HG02759 (cell line): Measurements from ENCODE around the gene HLA-DMB.

Source experiments
- ATAC-seq: cut with Tn5 transposase; IDR thresholded peaks from one replicate; pipeline ENCODE4 v1.9.1; 2021; ENCODE audit warnings: mild to moderate bottlenecking, moderate library complexity; ENCODE audit not compliant: unreplicated experiment

The HLA-DMB gene

DNA sequence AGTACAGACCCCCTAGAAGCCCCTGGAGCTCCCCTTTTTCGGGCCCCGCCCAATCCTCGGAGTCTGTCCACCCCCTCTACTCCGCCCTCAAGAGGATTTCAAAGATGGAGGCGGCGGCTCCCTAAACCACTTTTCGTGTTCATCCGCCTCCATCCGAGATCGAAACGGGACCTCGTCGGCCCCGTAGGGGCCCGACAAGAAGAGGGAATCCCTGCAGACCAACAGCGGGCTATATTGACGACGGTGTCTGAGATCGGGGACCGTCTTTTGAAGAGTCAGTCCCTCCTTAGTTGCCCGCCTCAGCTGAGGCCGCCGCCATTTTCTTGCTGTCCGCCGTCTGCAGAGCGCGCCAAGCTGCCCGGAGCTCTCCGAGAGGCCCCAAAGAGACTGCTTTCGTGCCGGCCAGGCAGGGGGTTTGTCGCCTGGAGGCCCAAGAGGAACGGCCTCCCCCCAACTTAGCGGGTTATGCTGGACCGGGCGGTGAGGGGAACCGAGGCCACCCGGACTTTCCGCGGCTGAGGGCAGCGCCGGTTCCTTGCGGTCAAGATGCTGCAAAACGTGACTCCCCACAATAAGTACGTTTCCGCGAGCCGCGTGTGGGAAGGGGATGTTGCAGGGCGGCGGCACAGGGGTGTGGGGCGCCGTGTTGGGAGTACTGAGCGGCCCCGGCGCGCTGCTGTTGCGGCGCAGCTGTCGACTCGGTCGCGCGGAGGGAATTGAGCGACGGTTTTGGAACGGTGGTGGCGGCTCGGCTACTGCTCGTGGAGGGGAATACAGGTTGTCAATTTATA, 31.7 kb upstream of the HLA-DMB start:
- no peak for ATAC-seq

DNA sequence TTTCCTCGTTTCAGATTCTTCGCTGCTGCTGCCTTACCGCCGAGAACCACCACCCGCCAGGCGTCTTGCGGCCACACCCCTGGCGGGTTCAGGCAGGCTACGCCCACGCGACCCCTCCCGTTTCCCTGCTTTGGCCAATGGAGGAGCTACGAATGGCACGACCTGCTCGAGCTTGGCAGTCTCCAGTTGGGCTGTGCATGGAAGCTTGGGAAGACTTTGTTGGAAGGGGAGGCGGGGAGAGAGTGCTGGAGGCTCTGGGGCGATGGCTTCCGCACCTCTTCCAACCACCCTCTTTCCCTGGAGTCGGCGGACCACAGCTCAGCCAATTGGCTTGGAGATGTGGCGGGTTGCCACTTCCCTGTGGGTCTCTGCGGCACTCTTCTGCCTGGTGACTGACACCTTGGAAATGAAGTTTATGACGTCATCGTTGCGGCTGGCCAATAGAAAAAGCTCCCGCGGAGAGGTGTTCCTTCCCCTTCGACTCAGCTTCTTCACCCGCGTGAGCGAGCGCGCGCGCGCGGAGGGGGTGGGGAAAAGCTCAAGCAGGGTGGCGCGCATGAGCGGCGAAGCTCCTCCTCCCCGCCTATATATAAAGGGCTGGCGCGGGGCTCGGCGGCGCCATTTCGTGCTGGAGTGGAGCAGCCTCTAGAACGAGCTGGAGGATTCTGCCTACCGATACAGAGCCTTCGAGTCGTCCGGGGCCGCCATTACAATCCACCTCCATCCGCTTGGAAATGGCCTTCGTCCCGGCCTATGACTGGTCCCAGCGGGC, 30.9 kb upstream of the HLA-DMB start:
- peak; percentile 44 for ATAC-seq

DNA sequence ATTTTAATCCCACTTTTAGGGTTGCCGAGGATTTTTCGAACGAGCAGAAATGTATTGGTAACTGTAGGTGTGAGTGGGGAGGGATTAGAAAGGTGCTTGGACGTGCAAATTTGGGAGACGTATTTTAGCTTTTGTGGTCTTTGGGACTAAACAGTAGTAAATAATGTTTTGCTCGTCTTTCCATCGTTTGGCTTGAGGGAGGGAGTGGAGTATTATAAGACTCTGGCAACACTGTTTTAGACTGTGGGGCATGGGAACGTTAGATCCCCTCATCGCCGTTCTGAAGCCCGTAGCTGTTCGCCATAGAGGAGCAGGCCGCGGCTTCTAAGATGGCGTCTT, 30.4 kb upstream of the HLA-DMB start:
- ATAC-seq, result no peak

DNA sequence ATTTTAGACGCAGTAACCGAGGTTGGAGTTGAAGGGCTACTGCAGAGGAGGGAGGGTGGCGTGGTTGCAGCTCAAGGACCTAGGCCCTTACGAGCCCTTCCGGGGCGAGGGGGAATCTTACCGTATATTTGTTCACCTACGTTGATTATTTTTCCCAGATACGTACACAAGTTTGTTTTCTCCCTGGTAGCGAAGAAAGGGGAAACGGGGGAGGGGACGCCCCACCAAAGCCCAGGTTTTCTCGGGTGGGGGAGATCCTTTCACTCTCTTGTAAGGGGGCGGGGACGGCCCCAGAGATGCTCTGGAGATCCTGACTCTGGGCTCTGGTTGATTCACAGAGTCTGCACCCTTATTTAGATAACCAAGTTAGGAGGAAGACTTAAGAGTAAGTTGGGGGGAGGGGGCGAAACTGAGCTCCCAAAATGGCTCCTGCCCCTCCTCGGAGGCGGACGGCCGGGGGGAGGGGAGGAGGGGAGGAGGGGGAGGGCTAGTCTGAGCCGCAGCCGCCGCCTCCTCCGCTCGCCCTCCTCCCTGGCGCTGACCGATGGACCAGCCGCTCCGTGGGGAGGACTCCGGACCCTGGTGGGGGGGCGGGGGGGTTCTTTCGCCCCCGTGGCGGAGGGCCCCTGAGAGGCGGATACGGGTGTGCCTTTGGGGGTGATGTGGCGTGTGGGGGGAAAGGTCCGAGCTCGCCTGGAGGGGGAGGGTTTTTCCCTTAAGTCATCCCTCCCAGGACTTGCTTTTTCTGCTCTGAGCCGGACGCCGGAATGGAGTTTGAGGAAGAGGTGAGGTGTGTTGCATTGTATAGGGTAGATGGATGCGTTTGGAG, 29.8 kb upstream of the HLA-DMB start:
- ATAC-seq, result no peak

DNA sequence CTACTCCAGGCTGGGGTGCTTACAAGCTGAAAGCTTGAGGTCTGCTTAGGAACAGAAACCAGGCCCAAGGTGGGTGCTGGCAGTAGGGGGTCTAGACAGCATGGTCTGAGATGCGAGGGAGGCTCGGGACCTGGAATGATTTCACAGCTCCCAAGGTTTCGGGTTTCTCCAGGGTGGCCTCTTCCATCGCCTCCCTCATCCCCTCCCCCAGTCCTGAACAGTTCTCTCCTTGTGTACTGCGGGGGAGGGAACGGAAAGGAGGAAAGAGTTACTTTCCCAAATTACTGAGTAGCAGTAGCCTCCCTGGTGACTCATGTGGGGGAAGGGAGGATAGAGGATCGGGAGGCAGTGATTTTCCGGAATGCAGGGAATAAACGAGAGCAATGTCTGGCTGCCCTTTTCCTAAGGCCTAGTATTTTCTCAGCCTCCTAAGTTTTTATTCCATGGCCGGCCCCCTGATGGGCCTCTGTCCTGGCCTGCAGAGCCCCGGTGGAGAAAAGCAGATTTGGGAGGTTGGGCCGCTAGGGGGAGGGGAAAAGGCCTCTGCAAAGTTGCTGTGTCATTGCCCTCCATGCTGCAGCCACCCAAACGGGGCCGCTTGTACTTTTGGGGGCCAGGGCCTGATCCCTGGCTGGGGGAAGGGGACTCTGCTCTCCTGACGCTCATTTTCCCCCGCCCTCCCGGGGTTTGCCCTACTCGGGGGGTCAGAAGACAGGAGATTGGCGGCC, 29.0 kb upstream of the HLA-DMB start:
- ATAC-seq, result no peak

DNA sequence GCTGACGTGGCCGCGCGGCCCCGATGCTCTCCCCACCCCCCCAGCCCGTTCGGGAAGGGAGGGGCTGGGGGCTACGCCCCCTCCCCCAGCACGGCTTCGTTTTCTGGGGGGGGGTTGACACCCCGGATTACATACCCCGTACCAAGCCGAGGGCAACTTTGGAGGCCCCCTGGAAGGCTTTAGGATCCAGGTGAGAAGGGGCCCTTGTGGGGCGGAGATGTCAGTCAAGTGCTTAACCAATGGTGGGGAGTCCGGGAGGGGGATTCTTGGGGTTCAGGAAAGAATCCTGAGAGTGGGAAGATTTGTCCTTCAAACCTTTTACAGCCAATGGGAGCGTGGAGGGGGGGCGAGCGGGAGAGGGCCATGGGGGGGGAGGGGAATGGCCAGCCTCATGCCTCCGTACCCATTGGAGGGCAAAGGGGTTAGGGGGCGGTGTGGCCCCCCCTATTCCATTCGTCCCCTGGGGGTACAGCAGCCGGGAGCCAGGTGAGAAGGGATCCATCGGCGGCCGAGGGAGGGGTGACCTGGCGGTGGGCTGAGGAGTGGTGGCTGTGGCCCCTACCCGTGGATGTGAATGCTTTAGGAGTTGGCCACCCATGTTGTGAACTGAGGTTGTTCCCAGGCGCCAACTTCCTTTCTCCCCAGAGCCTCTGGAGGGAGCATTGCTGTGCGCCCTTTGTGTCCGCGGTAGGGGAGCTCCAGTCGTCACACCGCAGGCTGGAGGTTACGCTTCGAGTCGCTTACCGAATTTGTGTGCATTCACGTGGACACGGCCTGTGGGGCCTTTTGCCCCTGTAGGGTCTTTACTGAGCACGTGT, 28.2 kb upstream of the HLA-DMB start:
- ATAC-seq, result peak; percentile 10

DNA sequence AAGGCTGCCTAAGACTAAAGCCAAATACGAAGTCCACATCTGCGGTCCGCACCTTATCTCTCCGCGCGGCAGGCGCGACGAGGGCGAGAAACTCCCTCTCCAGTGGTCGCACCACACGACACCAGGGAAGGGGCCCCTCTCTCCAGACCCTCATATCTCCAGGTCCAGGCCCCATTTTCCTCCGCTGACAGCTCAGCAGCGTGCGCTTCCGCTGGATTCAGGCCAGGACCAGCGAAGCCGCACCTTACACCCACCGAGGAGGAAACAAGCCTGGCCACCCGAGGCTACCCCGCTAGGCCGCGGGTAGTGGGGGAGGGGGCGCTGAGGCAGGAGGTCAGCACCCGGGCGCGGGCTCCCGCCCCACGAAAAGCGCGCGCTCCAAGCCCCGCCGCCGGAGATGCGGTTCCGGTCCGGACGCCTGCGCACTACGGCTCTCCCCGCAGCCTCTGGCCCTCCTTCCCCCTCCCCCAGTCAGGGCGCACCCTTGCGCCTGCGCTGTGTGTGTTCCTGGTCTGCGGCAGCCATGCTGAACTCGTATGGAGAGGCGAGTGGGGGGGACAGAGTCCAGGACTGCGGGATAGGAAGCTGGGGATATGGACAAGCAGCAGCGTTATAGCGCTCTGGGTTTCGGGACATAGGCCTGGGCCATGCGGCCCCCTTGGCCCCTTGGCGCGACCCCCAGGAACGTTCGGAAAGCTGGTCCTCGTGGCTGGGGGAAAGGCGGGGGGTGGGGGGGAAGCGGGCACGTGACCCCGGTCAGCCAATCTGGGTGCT, 27.5 kb upstream of the HLA-DMB start, which contains the start of gene BRD2:
Gene BRD2, plus strand, starts transcription at position 502 of the 774 bp plus-strand sequence. CDS start 4,305 bp downstream, outside the sequence.
- ATAC-seq, result peak; percentile 34

DNA sequence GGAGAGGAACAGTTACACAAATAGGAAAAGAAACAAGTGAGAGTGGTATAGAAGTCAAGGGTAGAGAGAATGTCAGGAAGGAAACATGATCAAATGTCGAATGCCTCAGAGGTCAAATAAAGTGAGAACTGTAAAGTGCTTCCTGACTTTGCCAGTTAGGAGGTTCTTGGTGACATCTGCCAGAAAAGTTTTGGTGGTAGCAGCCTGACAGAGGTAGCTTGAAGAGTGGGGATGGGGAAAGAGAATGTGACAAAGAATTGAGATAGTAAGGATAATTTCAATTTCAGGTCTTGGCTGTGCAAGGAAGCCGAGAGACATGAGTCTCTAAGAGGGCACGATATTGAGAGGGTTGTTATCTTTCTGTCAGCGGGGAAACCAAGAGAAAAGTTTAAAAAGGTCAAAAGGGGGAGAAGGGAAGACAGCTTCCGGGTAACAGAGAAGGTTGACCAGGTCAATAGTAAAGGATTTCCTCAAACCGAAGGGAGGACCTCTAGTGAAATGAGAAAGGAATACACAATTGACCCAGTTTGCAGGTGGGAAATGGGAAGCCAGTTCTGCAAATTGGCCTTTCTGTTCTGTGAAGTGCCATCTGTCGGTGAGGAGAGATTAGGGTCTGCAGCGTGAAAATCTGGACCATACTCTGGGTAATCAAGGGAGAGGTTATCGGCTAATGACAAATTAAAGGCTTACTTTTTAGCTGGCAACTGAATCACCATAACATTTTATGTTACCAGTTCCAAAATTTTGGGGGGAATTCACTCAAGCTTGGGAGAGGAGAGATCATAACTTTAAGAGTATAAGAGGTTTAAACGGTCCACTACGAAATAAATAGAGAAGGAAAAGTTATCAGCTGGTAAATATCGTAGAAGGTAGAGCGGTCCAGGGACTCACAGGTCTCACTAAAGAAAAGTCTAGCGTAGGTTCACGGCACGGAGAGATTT, 26.6 kb upstream of the HLA-DMB start:
- ATAC-seq, result no peak

DNA sequence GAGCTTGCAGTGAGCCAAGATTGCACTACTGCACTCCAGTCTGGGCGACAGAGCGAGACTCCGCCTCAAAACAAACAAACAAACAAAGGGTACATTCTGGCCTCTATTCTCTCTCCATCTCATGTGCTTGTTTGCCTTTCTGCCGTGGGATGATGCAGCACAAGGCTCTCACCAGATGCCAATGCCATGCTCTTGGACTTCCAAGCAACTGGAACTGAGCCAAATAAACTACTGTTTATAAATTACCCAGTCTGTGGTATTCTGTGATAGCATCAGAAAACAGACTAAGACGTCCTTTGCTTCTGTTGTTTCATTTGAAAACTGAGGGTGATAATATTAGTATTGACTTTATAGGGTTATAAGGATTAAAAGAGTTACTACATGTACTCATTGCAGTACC, 23.9 kb upstream of the HLA-DMB start:
- no peak for ATAC-seq

DNA sequence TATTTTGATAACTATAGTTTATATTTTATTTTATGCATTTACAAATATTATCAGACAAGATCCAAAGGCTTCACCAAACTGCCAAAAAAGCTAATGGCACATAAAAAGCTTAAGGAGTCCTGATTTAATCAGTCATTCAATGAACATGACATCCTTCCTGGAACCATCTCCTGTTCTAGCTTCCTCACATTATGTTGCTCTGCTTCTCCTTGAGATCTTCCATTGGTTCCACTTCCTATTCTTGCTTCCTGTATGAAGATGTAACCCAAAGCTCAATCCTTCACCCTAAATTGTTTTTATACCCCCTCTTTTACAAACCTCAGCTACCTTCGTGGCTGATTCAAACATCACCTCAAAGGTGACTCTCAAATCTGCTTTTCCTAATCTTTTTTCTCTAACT, 23.0 kb upstream of the HLA-DMB start:
- no peak for ATAC-seq

DNA sequence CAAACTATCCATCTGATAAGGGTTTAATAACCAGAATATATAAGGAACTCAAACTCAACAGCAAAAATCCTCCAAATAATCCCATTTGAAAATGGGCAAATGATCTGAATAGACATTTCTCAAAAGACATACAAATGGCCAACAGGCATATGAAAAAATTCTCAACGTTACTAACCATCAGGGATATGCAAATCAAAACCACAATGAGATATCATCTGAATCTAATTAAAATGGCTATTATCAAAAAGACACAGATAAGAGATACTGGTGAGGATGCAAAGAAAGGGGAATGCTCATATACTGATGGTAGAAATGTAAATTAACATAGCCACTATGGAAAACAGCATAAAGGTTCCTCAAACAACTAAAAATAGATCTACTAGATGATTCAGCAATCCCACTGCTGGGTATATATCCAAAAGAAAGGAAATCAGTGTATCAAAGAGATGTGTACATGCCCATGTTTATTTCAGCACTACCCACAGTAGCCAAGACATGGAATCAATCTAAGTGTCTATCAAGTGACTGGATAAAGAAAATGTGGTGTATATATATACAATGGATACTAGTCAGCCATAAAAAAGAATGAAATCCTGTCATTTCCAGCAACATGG, 21.5 kb upstream of the HLA-DMB start:
- no peak for ATAC-seq

DNA sequence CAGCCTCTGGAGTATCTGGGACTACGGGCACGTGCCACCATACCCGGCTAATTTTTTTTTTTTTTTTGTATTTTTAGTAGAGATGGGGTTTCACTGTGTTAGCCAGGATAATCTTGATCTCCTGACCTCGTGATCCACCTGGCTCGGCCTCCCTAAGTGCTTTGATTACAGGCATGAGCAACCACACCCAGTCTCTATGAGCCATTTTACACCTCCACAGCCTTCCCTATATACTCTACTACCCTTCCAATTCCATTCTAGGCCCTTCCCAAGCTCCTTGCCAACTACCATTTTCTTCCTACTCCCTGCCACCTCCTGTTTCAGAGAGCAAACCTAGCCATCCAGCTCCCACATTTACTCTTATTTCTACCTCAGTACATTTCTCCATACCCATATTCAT, 19.7 kb upstream of the HLA-DMB start:
- no peak for ATAC-seq

DNA sequence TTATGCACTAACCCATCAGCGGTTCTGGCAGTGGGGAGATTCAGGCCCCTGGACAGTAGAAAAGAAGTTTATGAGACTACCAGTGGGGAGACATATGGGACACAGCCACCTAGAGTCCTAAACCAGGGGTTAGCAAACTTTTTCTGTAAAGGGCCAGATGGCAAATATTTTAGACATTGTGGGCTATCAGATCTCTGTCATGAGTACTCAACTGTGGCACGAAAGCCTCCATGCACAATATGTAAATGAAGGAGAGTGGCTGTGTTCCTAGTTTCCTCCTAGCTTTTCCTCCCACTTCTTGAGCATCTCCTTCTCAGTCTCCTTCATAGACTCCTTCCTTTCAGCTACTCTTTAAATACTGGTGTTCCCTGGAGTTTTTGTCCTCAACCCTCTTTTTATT, 15.3 kb upstream of the HLA-DMB start:
- ATAC-seq, result no peak

DNA sequence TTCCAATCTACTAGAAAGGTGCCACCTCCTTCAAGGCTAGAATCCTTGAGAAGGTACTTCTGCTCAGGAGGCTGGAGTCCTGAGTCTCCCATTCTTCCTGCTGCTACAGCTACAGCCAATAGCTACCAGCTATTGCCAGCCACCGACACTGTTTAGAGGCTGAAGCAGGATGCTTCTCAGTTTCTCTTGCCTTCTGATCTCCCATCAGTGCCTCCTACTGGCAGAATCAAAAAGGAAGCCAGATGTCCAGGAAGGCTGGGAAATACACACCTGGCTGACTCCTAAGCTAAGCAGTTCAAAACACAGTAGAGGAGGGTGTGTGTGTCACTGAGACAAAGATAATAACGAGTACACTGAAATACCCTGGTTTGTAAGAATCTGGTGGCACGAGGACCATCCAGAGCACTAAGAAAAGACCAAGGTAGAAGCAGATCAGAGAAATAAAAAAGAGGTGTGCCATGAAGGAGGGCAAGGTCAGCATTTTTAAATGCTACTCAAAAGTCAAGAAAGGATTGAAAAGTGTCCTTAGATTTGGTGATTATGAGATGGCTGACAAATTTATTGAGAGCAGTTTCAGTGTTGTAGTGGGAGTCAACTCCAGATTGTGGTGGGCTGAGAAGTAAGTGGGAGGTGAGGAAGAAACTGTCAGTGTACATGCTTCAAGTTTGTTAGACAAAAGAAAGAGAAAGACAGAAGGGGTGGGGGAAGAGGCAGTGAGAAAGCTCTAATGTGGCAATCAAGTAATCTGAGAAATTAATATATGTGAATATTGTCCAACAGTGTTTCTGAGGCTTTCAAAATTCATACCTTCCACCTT, 14.4 kb upstream of the HLA-DMB start:
- ATAC-seq, result no peak

DNA sequence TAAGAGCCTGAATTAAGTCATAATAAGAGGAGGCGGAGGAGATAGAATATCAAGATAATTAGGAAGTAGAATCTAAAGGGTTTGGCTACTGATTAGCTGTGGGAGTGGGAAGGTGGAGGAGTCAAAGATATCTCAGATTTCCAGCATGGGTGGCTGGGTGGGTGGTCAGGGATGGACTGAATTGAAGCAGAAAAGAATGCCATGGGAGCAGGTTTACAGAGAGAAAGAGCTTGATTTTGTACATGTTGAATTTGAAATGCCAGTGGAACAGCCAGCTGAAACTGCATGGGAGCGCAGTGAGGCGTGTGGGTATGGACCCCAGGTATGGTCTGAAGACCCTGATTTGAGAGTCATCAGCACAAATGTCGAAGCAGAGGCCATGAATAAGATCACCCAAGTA, 13.4 kb upstream of the HLA-DMB start:
- ATAC-seq, result no peak

DNA sequence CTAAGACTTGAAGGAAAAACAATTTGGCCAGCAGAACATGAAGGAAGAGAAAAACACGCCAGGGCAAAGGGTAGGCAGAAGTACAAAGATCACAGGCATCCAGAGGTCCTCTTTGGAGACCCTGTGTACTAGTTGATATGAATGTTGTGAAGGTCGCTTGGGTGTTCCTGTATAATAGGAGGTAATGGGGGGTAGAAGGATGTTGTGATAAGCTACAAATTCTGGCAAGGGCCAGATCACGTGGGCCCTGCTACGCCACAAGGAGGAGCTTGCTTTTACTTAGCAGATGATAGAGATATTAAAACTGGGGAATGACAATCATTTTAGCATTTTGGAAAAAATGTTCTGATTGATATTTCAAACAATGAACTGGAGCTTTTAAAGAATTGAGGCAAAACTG, 12.9 kb upstream of the HLA-DMB start:
- ATAC-seq, result no peak
